Kidney (tissue), 14 donors: ENCODE results near the gene VPS13C. TPM values are rescaled to one million over a fixed set of nuclear protein-coding genes. Genes with fewer than 3 reads are reported as not detected.

Experiments used
- DNase-seq, 5 donors: peaks; one replicate each; pipeline ENCODE4 v3.0.0-alpha.2; 2013 to 2020
- FAIRE-seq: peaks from 2 replicates; lab custom pipeline; 2012; peaks lifted over from hg19 to GRCh38; lab: Jason Lieb, UNC
- H3K27ac ChIP-seq, 2 donors: one replicate each; pipeline ENCODE4 v1.7.0; 2013; ENCODE audit warnings: low read depth in 2 of 2, low read length in 2 of 2, inconsistent platforms in 1 of 2
- H3K27me3 ChIP-seq: one replicate; pipeline ENCODE4 v1.7.1; 2013; ENCODE audit warnings: low read length, inconsistent platforms; ENCODE audit not compliant: control insufficient read depth, insufficient read depth
- H3K36me3 ChIP-seq, 3 donors: one replicate each; pipeline versions ENCODE4 v1.7.0 to v1.7.1; 2013; ENCODE audit warnings: low read length in 3 of 3, control low read depth in 1 of 3, inconsistent platforms in 1 of 3; ENCODE audit not compliant: insufficient read depth in 3 of 3, control insufficient read depth in 2 of 3
- H3K4me1 ChIP-seq, 3 donors: one replicate each; pipeline versions ENCODE4 v1.7.0 to v1.7.1; 2013; ENCODE audit warnings: low read length in 3 of 3, inconsistent platforms in 1 of 3, low read depth in 1 of 3; ENCODE audit not compliant: control insufficient read depth in 2 of 3, insufficient read depth in 2 of 3
- H3K4me3 ChIP-seq, 3 donors: one replicate each; pipeline versions ENCODE4 v1.7.0 to v1.8.1; 2013; ENCODE audit warnings: low read length in 3 of 3, control low read depth in 1 of 3, inconsistent platforms in 1 of 3
- H3K9ac ChIP-seq, 3 donors: one replicate each; pipeline versions ENCODE4 v1.7.0 to v1.7.1; 2013; ENCODE audit warnings: low read length in 3 of 3, control low read depth in 1 of 3, inconsistent platforms in 1 of 3
- H3K9me3 ChIP-seq, 3 donors: one replicate each; pipeline versions ENCODE4 v1.7.0 to v1.7.1; 2013; ENCODE audit warnings: low read length in 3 of 3, control low read depth in 1 of 3, inconsistent platforms in 1 of 3; ENCODE audit not compliant: control insufficient read depth in 2 of 3, insufficient read depth in 1 of 3
- CTCF ChIP-seq: IDR thresholded peaks from 3 replicates; pipeline ENCODE4 v1.5.1; 2012; ENCODE audit warnings: mild to moderate bottlenecking, moderate library complexity, borderline replicate concordance; ENCODE audit not compliant: insufficient read depth; ENCODE audit errors: extremely low read depth
- intact Hi-C: fragments of 100-400 bp; cut with DNase I; formaldehyde crosslinking; loops from one replicate; pipeline ENCODE4 v1.11.1; 2022
- polyA plus RNA-seq: library from polyadenylated mRNA; stranded (reverse); fragments of 350-450 nt; fragmentation: Illumina TruSeq; extraction: RNeasy Lipid Tissue Mini Kit (QIAGEN cat#74804); gene quantifications from one replicate; pipeline ENCODE4 v1.2.3, GENCODE V29; 2014; ENCODE audit warnings: low read depth, low replicate concordance; ENCODE audit not compliant: insufficient read depth
- total RNA-seq: library from RNA; stranded (reverse); fragmentation: NEBNext Ultra II Directional; extraction: Animal tissue kit (Norgen Biotek cat#: 25700); gene quantifications from one replicate; pipeline ENCODE4 v1.2.1, GENCODE V29; 2021
- donor health status: control.
- donor health status: control.
- donor health status: control.
- donor health status: control.
- donor health status: control.
- donor health status: DM: yes; HTN: yes; CAD: no.
- donor health status: Normal renal cell carcinoma (clear cell type).

Gene VPS13C
- total and polyA plus RNA-seq, 2 donors from 2014 or later, result 12.5 to 106 TPM

DNA sequence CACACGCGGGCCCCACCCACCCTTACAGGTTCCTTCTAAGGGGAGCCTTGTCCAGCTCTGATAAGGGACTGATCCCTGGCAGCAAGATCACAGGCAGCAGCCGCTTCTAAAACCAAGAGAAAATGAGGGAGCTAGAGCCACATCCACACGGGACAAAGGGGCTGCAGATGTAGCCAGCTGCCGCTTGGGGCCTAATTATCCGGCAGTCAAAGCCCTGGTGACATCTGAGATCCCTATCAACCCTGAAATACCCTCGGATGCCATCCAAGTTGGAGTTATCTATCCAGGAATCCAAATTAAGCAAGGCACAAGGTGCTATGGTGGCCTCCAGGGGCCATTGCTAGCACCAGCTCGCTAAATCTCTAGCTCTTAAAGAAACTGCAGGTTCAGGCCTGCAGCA is 248.3 kb downstream of the VPS13C start:
- Histone ChIP-seq H3K9me3 (no peaks in the 10 kb centered on the region), H3K27ac (no peak overlapping the region), H3K4me3 (no peak overlapping the region), H3K9ac (no peak overlapping the region), H3K36me3 (no peaks in the 10 kb centered on the region), H3K27me3 (no peaks in the 10 kb centered on the region), H3K4me1 (no peaks in the 10 kb centered on the region)
- FAIRE-seq, result no peak
- intact Hi-C loops, result no loop called here
- DNase-seq, result no peak
- no peak for TF ChIP-seq CTCF

DNA sequence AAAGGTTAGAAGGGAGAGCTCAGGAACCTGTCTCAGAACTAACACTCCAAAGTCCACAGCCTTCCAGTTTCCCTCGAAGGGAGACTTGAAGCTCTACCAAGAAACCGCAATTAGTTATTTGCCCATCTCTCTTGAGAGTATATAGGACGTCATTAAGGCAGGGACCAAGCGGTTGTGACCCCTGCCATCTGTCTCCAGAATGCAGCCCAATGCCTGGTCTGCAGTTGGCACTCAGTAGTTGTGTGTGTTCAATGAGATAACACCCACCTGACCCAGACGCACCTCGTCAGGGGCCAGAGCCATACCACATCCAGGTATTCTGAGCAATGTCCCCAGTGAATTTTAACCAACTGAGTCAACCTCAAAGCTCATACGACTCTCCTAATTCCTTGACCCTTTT is 251.0 kb downstream of the VPS13C start:
- Histone ChIP-seq H3K27ac (no peak overlapping the region), H3K4me3 (no peak overlapping the region), H3K9ac (no peak overlapping the region), H3K9me3 (no peaks in the 10 kb centered on the region), H3K27me3 (no peaks in the 10 kb centered on the region), H3K4me1 (no peaks in the 10 kb centered on the region), H3K36me3 (no peaks in the 10 kb centered on the region)
- no peak for FAIRE-seq
- intact Hi-C loops, result no loop called here
- TF ChIP-seq CTCF, result no peak
- no peak for DNase-seq

GRCh38 chr15:61807281-61807929 is 252.8 kb downstream of the VPS13C start:
- TF ChIP-seq CTCF, result no peak
- Histone ChIP-seq H3K9me3 (no peaks in the 10 kb centered on the region), H3K27ac (no peak overlapping the region), H3K4me1 (no peaks in the 10 kb centered on the region), H3K4me3 (no peak overlapping the region), H3K9ac (no peak overlapping the region), H3K27me3 (no peaks in the 10 kb centered on the region), H3K36me3 (no peaks in the 10 kb centered on the region)
- FAIRE-seq (no peak), DNase-seq (no peak)
- intact Hi-C loops, result no loop called here

Other genes starting within 250 kb of the VPS13C start
- 5.3 TPM for gene C2CD4A, start 6.5 kb upstream of the VPS13C start, total RNA-seq
- 0.17 TPM for gene C2CD4A, start 6.5 kb upstream of the VPS13C start, polyA plus RNA-seq
- 4.2 TPM for gene C2CD4B, start 104.8 kb upstream of the VPS13C start, total RNA-seq
- gene C2CD4B, start 104.8 kb upstream of the VPS13C start, polyA plus RNA-seq, result 0.26 TPM